Measurements from ENCODE around the gene IGSF22.

GRCh38 chr11:18668131-18668530 lies 57.9 kb downstream of the IGSF22 start:
- TF ChIP-seq CTCF (IDR thresholded peaks at IDR 0.05 in 4 of 5, conservative IDR thresholded peaks at IDR 0.05 in 1 of 5) (no peak), POLR2A (IDR thresholded peaks at IDR 0.05) (no peak)
